ENCODE results near the gene CLN5.

GRCh38 chr13:76991432-76991795 is 467 bp upstream of the CLN5 start:
- TF ChIP-seq, protein P1, sequence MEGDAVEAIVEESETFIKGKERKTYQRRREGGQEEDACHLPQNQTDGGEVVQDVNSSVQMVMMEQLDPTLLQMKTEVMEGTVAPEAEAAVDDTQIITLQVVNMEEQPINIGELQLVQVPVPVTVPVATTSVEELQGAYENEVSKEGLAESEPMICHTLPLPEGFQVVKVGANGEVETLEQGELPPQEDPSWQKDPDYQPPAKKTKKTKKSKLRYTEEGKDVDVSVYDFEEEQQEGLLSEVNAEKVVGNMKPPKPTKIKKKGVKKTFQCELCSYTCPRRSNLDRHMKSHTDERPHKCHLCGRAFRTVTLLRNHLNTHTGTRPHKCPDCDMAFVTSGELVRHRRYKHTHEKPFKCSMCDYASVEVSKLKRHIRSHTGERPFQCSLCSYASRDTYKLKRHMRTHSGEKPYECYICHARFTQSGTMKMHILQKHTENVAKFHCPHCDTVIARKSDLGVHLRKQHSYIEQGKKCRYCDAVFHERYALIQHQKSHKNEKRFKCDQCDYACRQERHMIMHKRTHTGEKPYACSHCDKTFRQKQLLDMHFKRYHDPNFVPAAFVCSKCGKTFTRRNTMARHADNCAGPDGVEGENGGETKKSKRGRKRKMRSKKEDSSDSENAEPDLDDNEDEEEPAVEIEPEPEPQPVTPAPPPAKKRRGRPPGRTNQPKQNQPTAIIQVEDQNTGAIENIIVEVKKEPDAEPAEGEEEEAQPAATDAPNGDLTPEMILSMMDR (conservative IDR thresholded peaks at IDR 0.05; ENCODE audit: low read depth, low read length): no peak
- TF ChIP-seq EZH2phosphoT487 (IDR thresholded peaks at IDR 0.05; ENCODE audit: borderline replicate concordance, low read length): no peak

All from PC-3 (cell line).